Measurements from ENCODE around the gene HMCES. TPM values are rescaled to one million over a fixed set of nuclear protein-coding genes. Genes with fewer than 3 reads are reported as not detected.
"Not testable (repeated sequence)": the region's sequence is repeated elsewhere in the genome, so short reads cannot be mapped to it uniquely, and the experiment has no call there.

Gene HMCES
- total and polyA plus RNA-seq, 2 donors = 33.2 to 59.4 TPM

- DNase-seq (ENCODE audit: low read depth in 6 of 9, low spot score in 9 of 9) = no peak
- Histone ChIP-seq H3K4me3 (ENCODE audit: low read length in 2 of 2) (no peak overlapping the region), H3K27ac (ENCODE audit: low read depth in 1 of 2, low read length in 1 of 2) (no peak overlapping the region), H3K4me1 (ENCODE audit: control insufficient read depth in 2 of 2, insufficient read depth in 2 of 2, low read length in 2 of 2) (peaks cover 3 to 18% of the 10 kb centered on the region in 2 donors), H3K9me3 (ENCODE audit: control insufficient read depth in 2 of 2, insufficient read depth in 1 of 2, low read length in 1 of 2) (no peaks in the 10 kb centered on the region), H3K27me3 (ENCODE audit: control insufficient read depth in 2 of 2, insufficient read depth in 1 of 2, low read length in 1 of 2) (peaks cover 0 to 24% of the 10 kb centered on the region in 2 donors), H3K36me3 (ENCODE audit: control insufficient read depth in 2 of 2, insufficient read depth in 2 of 2, low read length in 1 of 2) (no peaks in the 10 kb centered on the region)
- 88% methylated on average over 7 of the region's 7 CpGs for WGBS
Measured at GRCh38 chr3:129345281-129345680, 66.6 kb downstream of the HMCES start.

DNA sequence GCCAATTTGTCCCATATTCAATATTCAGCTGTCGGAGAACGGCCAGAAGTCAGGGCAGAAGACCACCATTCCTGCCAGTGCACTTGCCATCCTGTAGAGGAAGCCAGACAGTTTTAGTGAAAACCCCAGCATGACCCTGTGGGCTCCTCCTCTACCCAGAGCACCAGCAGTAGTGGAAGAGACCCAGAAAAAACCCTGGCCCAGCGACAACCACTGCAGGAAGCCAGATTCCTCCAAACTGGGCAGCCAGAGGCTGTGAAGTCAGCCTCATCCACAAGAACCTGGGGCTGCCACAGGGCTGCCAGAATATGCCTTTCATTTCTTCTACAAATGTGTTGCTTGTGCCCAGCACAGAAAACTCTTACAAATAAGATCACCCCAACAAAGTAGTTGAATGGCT lies 67.3 kb downstream of the HMCES start:
- no peak overlapping the region for H3K27ac ChIP-seq (ENCODE audit: low read depth in 1 of 2, low read length in 1 of 2)
- H3K27me3 ChIP-seq (ENCODE audit: control insufficient read depth in 2 of 2, insufficient read depth in 1 of 2, low read length in 1 of 2) = peaks cover 0 to 24% of the 10 kb centered on the region in 2 donors
- H3K4me3 ChIP-seq (ENCODE audit: low read length in 2 of 2) = no peak overlapping the region
- H3K9me3 ChIP-seq (ENCODE audit: control insufficient read depth in 2 of 2, insufficient read depth in 1 of 2, low read length in 1 of 2) = no peaks in the 10 kb centered on the region
- peaks cover 3 to 18% of the 10 kb centered on the region in 2 donors for H3K4me1 ChIP-seq (ENCODE audit: control insufficient read depth in 2 of 2, insufficient read depth in 2 of 2, low read length in 2 of 2)
- 75% methylated on average over 3 of the region's 3 CpGs for WGBS
- no peak for DNase-seq (ENCODE audit: low read depth in 6 of 9, low spot score in 9 of 9)
- no peaks in the 10 kb centered on the region for H3K36me3 ChIP-seq (ENCODE audit: control insufficient read depth in 2 of 2, insufficient read depth in 2 of 2, low read length in 1 of 2)

DNA sequence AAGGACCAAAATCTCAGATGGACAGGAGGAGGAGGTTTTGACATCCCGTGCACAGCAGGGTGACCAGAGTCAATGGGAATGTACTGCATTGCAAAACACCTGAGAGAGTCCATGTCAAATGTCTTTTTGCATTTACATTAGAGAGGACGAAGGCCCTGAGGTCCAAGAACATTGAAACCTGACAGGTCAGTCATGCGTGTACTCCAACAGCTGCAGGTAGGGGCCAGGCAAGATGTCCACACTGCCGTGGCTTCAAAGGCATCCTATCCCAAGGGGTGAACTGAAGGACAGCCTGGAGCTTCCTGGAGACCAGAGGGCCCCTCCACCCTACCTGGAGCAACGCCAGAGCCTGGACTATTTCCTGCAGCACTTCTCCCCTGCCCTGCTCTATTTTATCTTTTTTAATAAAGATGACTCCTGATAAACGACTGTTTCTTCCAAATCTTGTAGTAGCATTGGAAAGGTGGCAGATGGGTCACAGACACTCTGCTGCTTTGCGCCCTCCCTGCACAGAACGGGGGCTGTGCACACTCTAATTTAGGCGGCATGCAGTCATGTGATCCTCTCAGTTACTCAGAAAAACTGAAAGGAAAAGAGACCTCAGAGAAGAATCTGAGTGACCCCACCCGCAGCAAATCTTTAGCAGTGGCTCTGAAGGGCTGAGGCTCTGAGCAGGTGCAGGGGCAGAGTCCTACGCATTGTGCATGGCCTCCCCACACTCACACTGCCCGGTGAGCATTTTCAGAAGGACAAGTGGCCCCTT lies 68.2 kb downstream of the HMCES start:
- DNase-seq (ENCODE audit: low read depth in 6 of 9, low spot score in 9 of 9) = peak in 1 of 9 donors; percentile 39
- WGBS = 56% methylated on average over 12 of the region's 12 CpGs
- Histone ChIP-seq H3K27me3 (ENCODE audit: control insufficient read depth in 2 of 2, insufficient read depth in 1 of 2, low read length in 1 of 2) (peaks cover 0 to 24% of the 10 kb centered on the region in 2 donors), H3K4me3 (ENCODE audit: low read length in 2 of 2) (no peak overlapping the region), H3K4me1 (ENCODE audit: control insufficient read depth in 2 of 2, insufficient read depth in 2 of 2, low read length in 2 of 2) (peaks cover 3 to 18% of the 10 kb centered on the region in 2 donors), H3K27ac (ENCODE audit: low read depth in 1 of 2, low read length in 1 of 2) (no peak overlapping the region), H3K36me3 (ENCODE audit: control insufficient read depth in 2 of 2, insufficient read depth in 2 of 2, low read length in 1 of 2) (no peaks in the 10 kb centered on the region), H3K9me3 (ENCODE audit: control insufficient read depth in 2 of 2, insufficient read depth in 1 of 2, low read length in 1 of 2) (no peaks in the 10 kb centered on the region)

GRCh38 chr3:129347458-129347845 lies 68.8 kb downstream of the HMCES start:
- 95% methylated on average over 8 of the region's 8 CpGs for WGBS
- no peak for DNase-seq (ENCODE audit: low read depth in 6 of 9, low spot score in 9 of 9)
- Histone ChIP-seq H3K27ac (ENCODE audit: low read depth in 1 of 2, low read length in 1 of 2) (no peak overlapping the region), H3K4me3 (ENCODE audit: low read length in 2 of 2) (no peak overlapping the region), H3K4me1 (ENCODE audit: control insufficient read depth in 2 of 2, insufficient read depth in 2 of 2, low read length in 2 of 2) (peaks cover 3 to 18% of the 10 kb centered on the region in 2 donors), H3K27me3 (ENCODE audit: control insufficient read depth in 2 of 2, insufficient read depth in 1 of 2, low read length in 1 of 2) (peaks cover 0 to 24% of the 10 kb centered on the region in 2 donors), H3K9me3 (ENCODE audit: control insufficient read depth in 2 of 2, insufficient read depth in 1 of 2, low read length in 1 of 2) (no peaks in the 10 kb centered on the region), H3K36me3 (ENCODE audit: control insufficient read depth in 2 of 2, insufficient read depth in 2 of 2, low read length in 1 of 2) (no peaks in the 10 kb centered on the region)

- 97% methylated on average over 3 of the region's 3 CpGs for WGBS
- no peak overlapping the region for H3K27ac ChIP-seq (ENCODE audit: low read depth in 1 of 2, low read length in 1 of 2)
- peaks cover 0 to 15% of the 10 kb centered on the region in 2 donors for H3K27me3 ChIP-seq (ENCODE audit: control insufficient read depth in 2 of 2, insufficient read depth in 1 of 2, low read length in 1 of 2)
- peaks cover 3 to 17% of the 10 kb centered on the region in 2 donors for H3K4me1 ChIP-seq (ENCODE audit: control insufficient read depth in 2 of 2, insufficient read depth in 2 of 2, low read length in 2 of 2)
- DNase-seq (ENCODE audit: low read depth in 6 of 9, low spot score in 9 of 9) = no peak
- no peak overlapping the region for H3K4me3 ChIP-seq (ENCODE audit: low read length in 2 of 2)
- H3K9me3 ChIP-seq (ENCODE audit: control insufficient read depth in 2 of 2, insufficient read depth in 1 of 2, low read length in 1 of 2) = no peaks in the 10 kb centered on the region
- no peaks in the 10 kb centered on the region for H3K36me3 ChIP-seq (ENCODE audit: control insufficient read depth in 2 of 2, insufficient read depth in 2 of 2, low read length in 1 of 2)
Measured at GRCh38 chr3:129348734-129349133, 70.1 kb downstream of the HMCES start.

DNA sequence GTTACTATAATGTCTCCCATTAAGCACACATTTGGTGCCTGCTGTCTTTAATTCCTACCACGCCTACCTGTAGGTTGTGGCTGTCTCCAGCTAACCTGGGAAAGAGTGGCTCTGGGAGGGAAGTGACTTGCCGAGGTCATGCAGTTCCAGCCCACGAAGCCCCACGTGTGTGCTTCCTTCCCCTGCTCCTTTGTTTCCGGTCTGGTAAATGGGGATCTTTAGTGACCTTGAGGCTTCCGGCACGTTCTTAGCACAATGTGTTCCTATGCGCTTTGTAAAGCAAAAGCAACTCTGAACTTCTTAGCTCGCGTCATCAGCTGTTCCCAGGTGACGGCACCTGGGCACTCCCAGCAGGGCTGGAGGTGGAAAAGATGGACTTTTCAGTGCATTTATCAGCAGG lies 70.5 kb downstream of the HMCES start:
- H3K36me3 ChIP-seq (ENCODE audit: control insufficient read depth in 2 of 2, insufficient read depth in 2 of 2, low read length in 1 of 2); H3K9me3 ChIP-seq (ENCODE audit: control insufficient read depth in 2 of 2, insufficient read depth in 1 of 2, low read length in 1 of 2); H3K4me3 ChIP-seq (ENCODE audit: low read length in 2 of 2); DNase-seq (ENCODE audit: low read depth in 6 of 9, low spot score in 9 of 9); H3K27ac ChIP-seq (ENCODE audit: low read depth in 1 of 2, low read length in 1 of 2): not testable (repeated sequence)
- H3K4me1 ChIP-seq (ENCODE audit: control insufficient read depth in 2 of 2, insufficient read depth in 2 of 2, low read length in 2 of 2) = peaks cover 3 to 13% of the 10 kb centered on the region in 2 donors
- WGBS = 74% methylated on average over 11 of the region's 11 CpGs
- peaks cover 0 to 11% of the 10 kb centered on the region in 2 donors for H3K27me3 ChIP-seq (ENCODE audit: control insufficient read depth in 2 of 2, insufficient read depth in 1 of 2, low read length in 1 of 2)

GRCh38 chr3:129349791-129350190 lies 71.1 kb downstream of the HMCES start:
- Histone ChIP-seq H3K4me3 (ENCODE audit: low read length in 2 of 2) (no peak overlapping the region), H3K36me3 (ENCODE audit: control insufficient read depth in 2 of 2, insufficient read depth in 2 of 2, low read length in 1 of 2) (no peaks in the 10 kb centered on the region), H3K9me3 (ENCODE audit: control insufficient read depth in 2 of 2, insufficient read depth in 1 of 2, low read length in 1 of 2) (no peaks in the 10 kb centered on the region), H3K4me1 (ENCODE audit: control insufficient read depth in 2 of 2, insufficient read depth in 2 of 2, low read length in 2 of 2) (peaks cover 3 to 12% of the 10 kb centered on the region in 2 donors), H3K27ac (ENCODE audit: low read depth in 1 of 2, low read length in 1 of 2) (no peak overlapping the region), H3K27me3 (ENCODE audit: control insufficient read depth in 2 of 2, insufficient read depth in 1 of 2, low read length in 1 of 2) (peaks cover 0 to 5% of the 10 kb centered on the region in 2 donors)
- WGBS = 99% methylated on average over 10 of the region's 10 CpGs
- DNase-seq (ENCODE audit: low read depth in 6 of 9, low spot score in 9 of 9) = no peak

DNA sequence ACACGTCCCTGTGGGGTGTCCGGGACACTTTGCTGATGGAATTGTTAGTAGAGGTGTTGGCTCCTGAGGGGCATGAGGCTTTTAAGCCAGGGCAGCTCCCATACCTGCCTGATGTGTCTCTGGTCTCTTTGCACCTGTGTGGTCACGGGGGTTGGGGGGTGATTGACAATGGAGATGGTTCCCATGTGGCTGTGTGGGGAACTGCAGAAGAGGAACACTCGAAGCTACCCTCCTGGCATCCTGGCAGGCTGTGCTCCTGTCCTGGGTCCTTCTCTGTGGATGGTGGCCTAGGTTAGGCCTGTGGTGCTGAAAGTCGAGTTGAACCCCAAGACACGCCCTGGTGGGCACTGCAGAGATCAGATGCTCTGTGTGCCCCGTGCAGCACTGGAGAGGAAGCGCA lies 73.4 kb downstream of the HMCES start:
- Histone ChIP-seq H3K27ac (ENCODE audit: low read depth in 1 of 2, low read length in 1 of 2) (no peak overlapping the region), H3K9me3 (ENCODE audit: control insufficient read depth in 2 of 2, insufficient read depth in 1 of 2, low read length in 1 of 2) (no peaks in the 10 kb centered on the region), H3K27me3 (ENCODE audit: control insufficient read depth in 2 of 2, insufficient read depth in 1 of 2, low read length in 1 of 2) (no peaks in the 10 kb centered on the region), H3K4me3 (ENCODE audit: low read length in 2 of 2) (no peak overlapping the region), H3K36me3 (ENCODE audit: control insufficient read depth in 2 of 2, insufficient read depth in 2 of 2, low read length in 1 of 2) (no peaks in the 10 kb centered on the region), H3K4me1 (ENCODE audit: control insufficient read depth in 2 of 2, insufficient read depth in 2 of 2, low read length in 2 of 2) (peaks cover 1 to 6% of the 10 kb centered on the region in 2 donors)
- 91% methylated on average over 8 of the region's 8 CpGs for WGBS
- DNase-seq (ENCODE audit: low read depth in 6 of 9, low spot score in 9 of 9) = no peak

DNA sequence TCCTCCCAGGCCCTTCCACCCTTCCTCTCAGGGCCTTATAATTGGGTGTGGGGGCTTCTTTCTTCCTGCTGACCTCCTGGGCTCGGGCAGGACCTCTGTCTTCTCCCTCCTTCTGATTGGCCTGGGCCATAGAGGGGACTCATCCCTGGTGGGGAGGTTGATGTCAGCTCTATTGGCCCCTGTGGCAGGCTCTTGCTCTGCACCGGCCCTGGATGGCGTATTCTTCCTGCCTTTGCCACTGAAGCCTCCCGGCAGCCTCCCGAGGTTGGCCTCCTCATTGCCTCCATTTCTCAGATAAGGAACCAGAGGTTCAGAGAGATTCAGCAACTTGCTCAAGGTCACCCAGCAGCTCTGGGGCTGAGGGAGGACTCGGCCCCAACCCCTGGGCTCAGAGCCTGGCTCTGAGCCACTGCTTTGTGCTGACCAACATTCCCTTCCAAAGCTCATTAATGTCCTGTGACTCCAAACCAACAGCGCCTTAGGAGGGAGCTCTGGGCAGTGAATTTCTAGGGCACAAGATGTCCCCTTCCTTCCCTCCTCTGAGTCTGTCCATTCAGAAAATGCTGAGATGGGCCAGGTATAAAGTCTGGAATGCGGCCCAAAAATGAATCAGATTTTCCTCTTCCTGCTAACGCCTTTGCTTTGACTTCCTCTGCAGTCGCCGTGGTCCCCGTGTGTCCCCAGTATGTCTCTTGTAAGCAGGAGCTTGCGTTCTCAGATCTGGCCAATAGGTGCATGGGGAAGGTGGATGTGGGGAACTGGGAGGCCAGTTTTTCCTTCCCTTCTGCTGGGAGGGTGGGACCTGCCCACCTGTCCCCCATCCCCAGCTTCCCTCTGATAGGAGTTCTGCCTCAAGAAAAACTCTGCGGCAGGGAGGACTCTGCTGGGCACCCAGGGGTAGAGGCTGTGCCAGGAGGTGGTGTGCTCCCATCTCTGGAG lies 74.2 kb downstream of the HMCES start:
- DNase-seq (ENCODE audit: low read depth in 6 of 9, low spot score in 9 of 9) = no peak
- Histone ChIP-seq H3K36me3 (ENCODE audit: control insufficient read depth in 2 of 2, insufficient read depth in 2 of 2, low read length in 1 of 2) (no peaks in the 10 kb centered on the region), H3K27me3 (ENCODE audit: control insufficient read depth in 2 of 2, insufficient read depth in 1 of 2, low read length in 1 of 2) (no peaks in the 10 kb centered on the region), H3K4me1 (ENCODE audit: control insufficient read depth in 2 of 2, insufficient read depth in 2 of 2, low read length in 2 of 2) (no peaks in the 10 kb centered on the region), H3K4me3 (ENCODE audit: low read length in 2 of 2) (no peak overlapping the region), H3K27ac (ENCODE audit: low read depth in 1 of 2, low read length in 1 of 2) (no peak overlapping the region), H3K9me3 (ENCODE audit: control insufficient read depth in 2 of 2, insufficient read depth in 1 of 2, low read length in 1 of 2) (no peaks in the 10 kb centered on the region)
- 75% methylated on average over 14 of the region's 14 CpGs for WGBS
